Measurements from ENCODE around the gene ANO7. TPM values are rescaled to one million over a fixed set of nuclear protein-coding genes. Genes with fewer than 3 reads are reported as not detected.
A peak's percentile ranks its signal among the peaks of the same experiment; 100 is the strongest.

The ANO7 gene
- total and polyA plus RNA-seq, 2 of the 8 experiments (the other 6 are each of a cell fraction or from before 2014, with no cell fraction given) = 3.2 to 6.9 TPM

GRCh38 chr2:241225983-241226382, 37.5 kb downstream of the ANO7 start:
- no peak overlapping the region for H3K23ac ChIP-seq (ENCODE audit: insufficient read length)
- no peak overlapping the region for H4K5ac ChIP-seq (ENCODE audit: insufficient read length, low read depth, low read length)
- H3K79me1 ChIP-seq (ENCODE audit: low read depth, low read length) = peaks cover 3% of the 10 kb centered on the region; the same call in 1 of the 2 replicates
- H3K9ac ChIP-seq (replicated peaks in 1 of 4; ENCODE audit: extremely low read depth in 1 of 4, low read depth in 3 of 4, low read length in 3 of 4) = no peak overlapping the region
- no peaks in the 10 kb centered on the region for H3K23me2 ChIP-seq (ENCODE audit: low read depth, low read length)
- no peaks in the 10 kb centered on the region for H3K9me3 ChIP-seq (ENCODE audit: insufficient read depth in 2 of 2, low read depth in 1 of 2, low read length in 1 of 2)
- H2BK15ac ChIP-seq (ENCODE audit: low read length) = no peak overlapping the region
- peaks cover 11 to 27% (median 25%) of the 10 kb centered on the region in 4 experiments; a peak in 7 of 8 replicates for H3K36me3 ChIP-seq (ENCODE audit: control insufficient read depth in 2 of 4, insufficient read depth in 4 of 4, low read length in 3 of 4)
- no peak overlapping the region for H3K27ac ChIP-seq (ENCODE audit: low read depth, low read length)
- H3K4me3 ChIP-seq (ENCODE audit: extremely low read depth in 1 of 4, insufficient read depth in 2 of 4, low read depth in 3 of 4, low read length in 4 of 4) = no peak overlapping the region
- ChIA-PET POLR2A (ENCODE audit: partially characterized antibody) (interaction anchor here (1.0 to 1.4 kb wide), 3 partner anchors 9 to 40 kb away, joined by 3 to 4 read pairs (median 3); no protein-coding TSS in a partner anchor), CTCF (ENCODE audit: partially characterized antibody) (interaction anchor here (1.1 kb wide), 1 partner anchor 84 kb away, joined by 4 read pairs; no protein-coding TSS in a partner anchor)
- H2BK120ac ChIP-seq (replicated peaks; ENCODE audit: low read depth, low read length) = no peak overlapping the region
- H4K20me1 ChIP-seq (replicated peaks in 1 of 2; ENCODE audit: control insufficient read depth in 1 of 2, insufficient read depth in 2 of 2, low read length in 2 of 2) = peaks cover 17 to 26% of the 10 kb centered on the region in 2 experiments
- H4K8ac ChIP-seq (ENCODE audit: extremely low read depth, insufficient read depth, low read length) = no peak overlapping the region
- no peaks in the 10 kb centered on the region for H3K79me2 ChIP-seq (ENCODE audit: control insufficient read depth in 1 of 2, insufficient read depth in 2 of 2, low read length in 2 of 2)
- DNase-seq (ENCODE audit: low read depth in 1 of 2, low spot score in 2 of 2) = no peak
- no peak overlapping the region for H2AK5ac ChIP-seq (ENCODE audit: low read depth, low read length)
- H3K4me2 ChIP-seq (ENCODE audit: insufficient read depth in 1 of 2, low read depth in 2 of 2, low read length in 2 of 2) = no peak overlapping the region
- H2BK12ac ChIP-seq (ENCODE audit: low read depth, low read length) = no peak overlapping the region
- no peak for FAIRE-seq
- no peaks in the 10 kb centered on the region for H3K27me3 ChIP-seq (replicated peaks in 1 of 4; ENCODE audit: control insufficient read depth in 3 of 4, extremely low read depth in 1 of 4, insufficient read depth in 3 of 4, low read length in 3 of 4)
- H2BK5ac ChIP-seq (ENCODE audit: low read depth, low read length) = no peak overlapping the region
- 88% methylated on average over 16 of the region's 16 CpGs; no CpG with 5 or more reads in 1 of the 2 experiments for WGBS, 2 experiments (ENCODE audit: extremely low coverage in 1 of 2, insufficient coverage in 1 of 2, insufficient read length in 1 of 2, insufficient replicate concordance in 2 of 2, low coverage in 1 of 2, low lambda C conversion rate in 2 of 2, missing lambda C conversion rate in 1 of 2)
- no peak overlapping the region for H3K4ac ChIP-seq (replicated peaks; ENCODE audit: insufficient read length, low read depth, low read length)
- H4K91ac ChIP-seq (replicated peaks; ENCODE audit: insufficient read length, low read length) = no peak overlapping the region
- H3K4me1 ChIP-seq (replicated peaks in 1 of 4; ENCODE audit: control insufficient read depth in 3 of 4, insufficient read depth in 4 of 4, low read length in 3 of 4) = no peaks in the 10 kb centered on the region; a peak in 1 of 7 replicates
- H3K18ac ChIP-seq (ENCODE audit: extremely low read depth, low read length) = no peak overlapping the region
- H3K14ac ChIP-seq (ENCODE audit: insufficient read length) = no peak overlapping the region
- no peak for TF ChIP-seq CBX5 (IDR thresholded peaks at IDR 0.05; ENCODE audit: low read depth, low read length)
- TF ChIP-seq POLR2A (IDR thresholded peaks at IDR 0.05; ENCODE audit: control extremely low read depth in 1 of 2, low read depth in 2 of 2, low read length in 2 of 2) = peak in 1 of 2 experiments; percentile 25; a peak in 1 of 3 replicates
- H2AFZ ChIP-seq (ENCODE audit: low read length) = no peak overlapping the region
- no peak overlapping the region for H2BK20ac ChIP-seq (ENCODE audit: low read length)
- H3K56ac ChIP-seq (replicated peaks; ENCODE audit: insufficient read length, low read depth, low read length) = no peak overlapping the region
